Mucosa of descending colon (tissue), 3 donors: ENCODE data around the gene MSS51. TPM values are rescaled to one million over a fixed set of nuclear protein-coding genes. Genes with fewer than 3 reads are reported as not detected.

Source experiments
- ATAC-seq: fragments of 200-7000 bp; cut with Tn5 transposase; one replicate; pipeline ENCODE4 v1.9.1; 2020; ENCODE audit warnings: mild to moderate bottlenecking, moderate library complexity
- DNase-seq, 3 donors: peaks; one replicate each; pipeline ENCODE4 v3.0.0-alpha.2; 2020
- H3K36me3 ChIP-seq: fragments of 200-600 bp; one replicate; pipeline ENCODE4 v1.8.0; 2021; ENCODE audit warnings: low read depth, mild to moderate bottlenecking
- H3K4me1 ChIP-seq: fragments of 200-600 bp; one replicate; pipeline ENCODE4 v1.8.0; 2021; ENCODE audit warnings: low read depth, mild to moderate bottlenecking
- H3K4me3 ChIP-seq: fragments of 200-600 bp; one replicate; pipeline ENCODE4 v1.8.0; 2021; ENCODE audit warnings: mild to moderate bottlenecking
- H3K9me3 ChIP-seq: fragments of 200-600 bp; one replicate; pipeline ENCODE4 v1.8.0; 2021; ENCODE audit warnings: mild to moderate bottlenecking
- CTCF ChIP-seq: fragments of 200-600 bp; IDR thresholded peaks from one replicate; pipeline ENCODE4 v1.8.0; 2022; ENCODE audit warnings: antibody characterized with exemption, mild to moderate bottlenecking
- intact Hi-C, 2 donors: fragments of 100-400 bp; cut with DNase I in 1 of 2; cut with micrococcal nuclease in 1 of 2; formaldehyde crosslinking; loops; one replicate each; pipeline versions ENCODE4 v1.11.0 to v1.11.1; 2022; cut with DNase I, micrococcal nuclease
- long read RNA-seq, 2 donors: library from polyadenylated mRNA; unstranded; transcript quantifications; one replicate each; pipeline ENCODE4 v2.0.0, GENCODE V29; 2019 to 2021
- total RNA-seq, 3 donors: library from RNA; stranded (reverse); fragmentation: NEBNext Ultra II Directional in 2 of 3; extraction: Animal tissue kit (Norgen Biotek cat#: 25700) in 2 of 3; gene quantifications; one replicate each; pipeline versions ENCODE4 v1.2.1 to v1.2.4, GENCODE V29; 2021 to 2023
- donor health status: DM: no; HTN: no; CAD: no; lungs with moderate emphysema.
- donor health status: DM: no; HTN: no; CAD: no.
- donor health status: DM: no; HTN: yes; CAD: no.

Gene MSS51
- 1 to 10 TPM; 1.8 to 2.8 (median 2.7) TPM for total RNA-seq
- long read RNA-seq, donor 1: 0 reads
- long read RNA-seq, donor 2: 0 reads

- DNase-seq: no peak
- H3K4me3 ChIP-seq: no peak within 1 kb of the TSS
- TF ChIP-seq CTCF: no peak
- H3K36me3 ChIP-seq: no peaks in the 10 kb centered on the region
- intact Hi-C loops: no loop called here
- no peaks in the 10 kb centered on the region for H3K9me3 ChIP-seq
- H3K4me1 ChIP-seq: no peaks in the 10 kb centered on the region
- ATAC-seq: no peak
These were observed at the start of gene MSS51 for GRCh38 chr10:73433538-73433867. MSS51 (minus strand) TSS chr10:73433561; CDS start chr10:73428284, 5,277 bp downstream.

GRCh38 chr10:73480158-73480557 lies 46.8 kb upstream of the MSS51 start:
- intact Hi-C loops: no loop called here
- H3K4me1 ChIP-seq: no peaks in the 10 kb centered on the region
- H3K9me3 ChIP-seq: no peaks in the 10 kb centered on the region
- H3K36me3 ChIP-seq: no peaks in the 10 kb centered on the region
- no peak for TF ChIP-seq CTCF
- DNase-seq: no peak
- ATAC-seq: no peak
- no peak overlapping the region for H3K4me3 ChIP-seq

GRCh38 chr10:73478636-73479035 lies 45.3 kb upstream of the MSS51 start:
- Histone ChIP-seq H3K4me3 (no peak overlapping the region), H3K4me1 (no peaks in the 10 kb centered on the region), H3K36me3 (no peaks in the 10 kb centered on the region), H3K9me3 (no peaks in the 10 kb centered on the region)
- TF ChIP-seq CTCF: no peak
- intact Hi-C loops: no loop called here
- DNase-seq: no peak
- no peak for ATAC-seq

GRCh38 chr10:73471226-73471625 lies 37.9 kb upstream of the MSS51 start:
- no peak for ATAC-seq
- no peaks in the 10 kb centered on the region for H3K4me1 ChIP-seq
- H3K9me3 ChIP-seq: no peaks in the 10 kb centered on the region
- no peak for DNase-seq
- H3K4me3 ChIP-seq: no peak overlapping the region
- H3K36me3 ChIP-seq: no peaks in the 10 kb centered on the region
- TF ChIP-seq CTCF: no peak
- intact Hi-C loops: no loop called here

DNA sequence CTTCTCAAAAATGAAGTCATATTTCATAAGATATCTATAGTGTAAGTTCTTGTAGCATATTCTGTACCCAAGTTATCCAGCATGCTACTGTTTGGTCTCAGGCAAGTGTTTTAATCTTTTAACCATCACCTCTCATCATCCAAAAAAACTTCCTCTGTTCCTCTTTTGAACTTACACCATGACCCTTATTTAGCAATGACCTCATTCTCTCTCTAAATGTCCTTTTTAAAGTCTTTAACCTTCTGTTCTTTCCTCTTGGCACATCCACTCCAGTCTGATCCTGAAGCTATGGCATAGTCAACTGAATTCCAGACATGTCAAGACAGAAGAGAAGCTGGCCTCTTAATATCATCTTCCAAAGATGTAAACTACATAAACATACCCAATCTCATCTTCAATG lies 36.2 kb upstream of the MSS51 start:
- intact Hi-C loops: no loop called here
- no peak for TF ChIP-seq CTCF
- Histone ChIP-seq H3K4me3 (no peak overlapping the region), H3K36me3 (no peaks in the 10 kb centered on the region), H3K4me1 (no peaks in the 10 kb centered on the region), H3K9me3 (no peaks in the 10 kb centered on the region)
- DNase-seq: no peak
- ATAC-seq: no peak

GRCh38 chr10:73467206-73467605 lies 33.8 kb upstream of the MSS51 start:
- Histone ChIP-seq H3K4me3 (no peak overlapping the region), H3K9me3 (no peaks in the 10 kb centered on the region), H3K4me1 (no peaks in the 10 kb centered on the region), H3K36me3 (no peaks in the 10 kb centered on the region)
- intact Hi-C loops: no loop called here
- DNase-seq (no peak), ATAC-seq (no peak)
- TF ChIP-seq CTCF: no peak
